ENCODE results near the gene NAA35.
"Not testable (repeated sequence)": the region's sequence is repeated elsewhere in the genome, so short reads cannot be mapped to it uniquely, and the experiment has no call there.

NAA35 gene

DNA sequence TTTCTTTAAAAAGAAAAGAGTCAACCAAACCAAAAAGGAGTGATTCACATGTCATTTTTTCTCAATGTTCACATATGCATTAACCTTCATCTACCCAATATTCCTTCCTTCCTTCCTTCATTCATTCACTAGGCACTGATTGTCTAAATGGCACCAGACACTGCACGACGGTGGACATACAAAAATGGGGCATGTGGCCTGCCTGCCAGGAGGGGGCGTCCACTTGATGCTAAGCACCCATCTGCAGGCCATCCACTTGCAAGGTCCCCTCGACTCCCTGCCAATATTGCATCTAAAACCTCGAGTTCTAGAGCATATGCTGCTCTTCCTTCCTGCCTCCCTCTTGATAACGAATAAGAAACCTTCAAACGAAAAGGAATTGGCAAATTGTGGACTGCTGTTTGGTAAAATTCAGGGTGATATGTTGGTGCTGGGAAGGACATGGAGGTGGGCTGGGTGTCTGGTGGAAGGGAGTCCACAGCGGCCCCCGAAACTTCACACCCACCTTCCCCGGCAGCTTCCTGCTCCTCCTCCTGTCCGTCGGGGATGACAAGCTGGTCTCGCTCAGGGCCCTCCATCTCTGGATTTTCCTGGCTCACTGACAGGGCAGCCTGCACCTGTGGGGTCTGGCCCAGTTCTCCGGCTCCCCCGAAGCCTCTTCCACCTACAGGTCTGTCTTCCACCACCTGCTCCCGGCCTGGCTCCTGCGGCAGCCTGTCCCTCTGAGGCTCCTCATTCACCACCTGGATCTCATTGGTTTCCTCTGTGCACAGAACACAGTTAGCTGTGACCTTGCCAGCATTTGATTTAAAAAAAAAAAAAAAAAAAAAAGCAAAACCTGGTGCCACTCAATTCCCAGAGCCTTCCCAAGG, 94.2 kb downstream of the NAA35 start:
- DNase-seq = peak; percentile 11 to 66 (median 44)

DNA sequence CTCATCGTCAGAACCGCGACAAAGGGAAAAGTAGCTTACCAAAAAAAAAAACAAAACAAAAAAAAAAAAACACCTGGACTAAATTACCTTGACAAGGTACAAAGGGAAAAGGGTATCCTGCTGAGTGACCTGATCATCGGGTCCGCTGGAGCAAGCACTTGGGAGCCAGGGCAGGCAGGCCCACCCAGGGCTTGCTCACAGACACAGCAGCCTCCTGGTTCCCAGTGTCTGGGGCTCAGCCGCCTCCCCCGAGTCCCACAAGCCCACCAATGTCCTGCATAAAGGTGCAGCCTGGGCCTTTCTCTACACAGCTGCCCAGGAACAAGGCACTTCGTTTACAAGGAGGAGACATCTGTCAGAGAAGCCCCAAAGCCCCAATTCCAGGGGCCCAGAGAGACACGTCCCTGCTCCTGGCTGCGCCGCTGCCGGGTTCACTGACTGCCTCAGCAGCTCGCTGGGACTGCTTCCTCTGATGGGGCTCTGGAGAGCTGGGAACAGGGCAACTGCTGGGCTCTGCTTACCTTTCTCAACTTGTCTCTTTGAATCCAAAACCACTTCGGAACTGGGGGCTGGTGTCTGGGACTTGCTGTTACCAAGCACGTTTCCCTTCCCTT, 95.0 kb downstream of the NAA35 start:
- DNase-seq = no peak

DNA sequence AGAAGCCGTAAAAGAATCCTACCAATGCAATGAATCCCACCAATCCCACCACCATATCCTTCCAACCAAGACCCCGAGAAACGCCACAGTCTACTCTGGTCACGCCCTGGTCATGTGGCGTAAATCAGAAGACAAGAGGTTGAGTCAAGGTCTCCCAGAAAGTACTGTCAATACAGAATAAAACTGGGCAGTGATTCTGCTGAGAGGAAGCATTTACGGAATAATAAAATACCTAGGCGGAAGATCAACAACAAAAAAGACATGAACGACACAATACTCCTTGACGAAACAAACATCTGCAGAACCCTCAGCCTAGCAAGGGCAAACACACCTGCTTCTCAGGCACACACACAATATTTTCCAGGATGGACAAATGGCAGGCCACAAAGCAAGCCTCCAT, 95.6 kb downstream of the NAA35 start:
- no peak for DNase-seq

DNA sequence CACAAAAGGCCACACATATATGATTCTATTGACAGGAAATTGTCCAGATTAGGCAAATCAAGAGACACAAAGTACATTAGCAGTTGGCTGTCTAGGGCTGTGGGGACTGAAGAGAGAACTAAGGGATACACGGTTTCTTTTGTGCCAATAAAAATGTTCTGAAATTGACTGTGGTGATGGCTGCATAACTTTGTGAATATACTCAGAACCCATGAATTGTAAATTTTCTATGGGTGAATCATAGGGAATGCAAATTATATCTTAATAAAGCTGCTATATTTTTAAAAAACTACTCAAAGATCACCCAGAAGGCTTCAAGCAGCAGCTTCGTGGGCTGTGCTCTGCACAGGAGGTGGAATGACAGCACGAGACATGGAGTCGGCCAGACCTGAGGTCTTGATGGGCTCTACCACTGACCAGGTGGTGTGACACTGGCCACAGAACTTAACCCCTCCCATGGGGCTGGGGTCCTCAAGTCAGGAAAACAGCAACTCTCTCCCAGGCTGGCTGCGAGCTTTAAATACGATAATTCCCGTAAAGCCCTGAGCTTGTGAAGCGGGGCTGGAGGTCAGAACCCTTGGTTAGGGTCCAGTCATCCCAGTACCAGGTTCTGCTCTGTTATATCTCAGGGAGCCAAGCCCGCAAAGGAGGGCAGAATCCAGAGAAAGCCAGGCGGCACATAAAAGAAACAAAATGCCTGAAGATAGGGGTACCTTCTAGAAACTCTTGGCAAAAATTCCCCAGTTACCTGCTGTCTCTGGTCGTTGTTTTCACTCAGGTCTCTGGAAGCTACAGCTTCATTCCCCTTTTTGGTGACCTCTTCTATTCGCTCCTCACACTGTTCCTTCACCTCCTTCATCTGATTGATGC, 99.3 kb downstream of the NAA35 start:
- no peak for DNase-seq

DNA sequence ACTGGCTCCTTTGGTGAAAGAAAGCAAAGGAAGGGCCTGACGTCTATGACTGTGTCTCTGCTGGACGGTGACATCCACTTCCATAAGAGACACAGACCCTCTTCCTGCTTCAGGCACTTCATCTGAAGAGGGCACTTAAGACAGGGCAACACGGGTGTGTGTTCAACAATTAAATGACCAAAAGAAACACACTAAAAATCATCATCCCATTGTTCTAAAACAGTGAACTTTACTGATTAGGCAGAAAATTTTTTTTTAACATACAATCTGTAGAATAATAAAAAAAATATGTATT, 99.9 kb downstream of the NAA35 start:
- DNase-seq = no peak

DNA sequence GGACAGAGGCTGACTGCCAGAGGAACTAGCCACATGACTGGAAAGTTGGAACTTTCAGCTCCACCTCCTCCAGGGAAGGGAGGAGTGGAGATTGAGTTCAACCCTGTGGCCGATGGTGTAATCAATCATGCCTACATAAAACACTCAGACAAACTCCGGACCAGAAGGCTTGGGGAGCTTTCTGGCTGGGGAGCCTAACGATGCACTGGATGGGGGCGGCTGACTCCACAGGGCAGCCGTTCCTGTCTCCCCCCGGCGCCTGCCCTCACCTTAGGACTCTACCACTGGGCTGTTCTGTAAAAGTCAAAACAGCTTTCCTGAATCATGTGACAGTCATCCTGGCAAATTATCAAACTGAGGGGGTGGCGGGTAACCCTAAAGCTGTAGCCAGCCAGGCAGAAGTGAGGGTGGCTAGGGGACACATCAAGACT, 100.4 kb downstream of the NAA35 start:
- DNase-seq = no peak

DNA sequence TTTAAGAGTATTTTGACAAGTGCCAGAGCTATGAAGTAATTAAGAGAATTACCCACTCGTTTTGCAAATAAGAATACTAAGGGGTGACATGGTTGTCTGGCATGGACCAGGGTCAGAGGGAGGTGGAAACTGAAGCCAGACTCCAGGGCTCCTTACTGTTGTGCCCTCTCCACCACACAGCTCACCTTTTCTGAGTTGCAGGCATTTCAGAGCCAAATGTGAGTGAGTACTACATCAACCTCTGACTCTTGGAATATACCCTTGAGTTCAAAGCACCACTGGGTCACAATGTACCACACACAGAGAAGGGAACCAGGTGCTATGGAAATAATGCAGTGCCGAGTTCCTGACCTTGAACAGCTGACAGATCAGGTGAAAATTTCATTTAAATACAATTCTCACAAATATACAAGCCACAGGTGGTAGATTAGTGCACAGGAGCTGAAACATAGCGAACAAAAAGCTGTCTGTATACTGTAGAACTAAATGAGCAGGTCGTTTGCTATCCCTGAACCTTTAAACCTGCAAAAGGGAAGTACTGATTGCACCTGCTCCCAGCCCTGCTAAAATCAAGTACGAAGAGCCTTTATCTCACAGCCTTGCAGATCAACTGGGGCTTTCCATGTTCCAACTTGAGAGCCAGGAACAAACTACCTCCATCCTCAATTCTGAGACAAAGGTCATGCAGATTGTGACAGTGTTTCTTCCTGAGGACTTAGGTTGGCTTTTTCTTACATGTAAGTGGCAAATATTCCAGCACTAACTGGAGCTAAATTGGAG, 101.4 kb downstream of the NAA35 start:
- no peak for DNase-seq

DNA sequence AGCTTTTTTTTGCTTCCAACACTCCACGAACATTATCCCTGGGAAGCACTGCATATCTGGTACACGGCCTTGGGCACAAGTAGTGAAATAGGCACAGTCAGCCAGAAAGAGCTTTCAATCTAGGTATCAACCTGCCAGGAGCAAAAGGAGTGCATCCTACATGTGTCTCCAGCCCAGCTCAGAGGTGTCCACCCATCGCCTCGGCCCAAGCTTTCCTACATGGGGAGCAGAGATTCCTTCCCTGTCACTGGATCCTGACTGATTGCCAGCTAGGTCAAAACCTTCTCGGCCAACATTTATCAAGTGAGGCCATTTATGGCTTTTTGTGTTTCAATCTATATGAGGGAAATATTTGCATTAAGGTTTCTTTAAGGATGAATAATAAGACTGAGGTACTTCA, 102.6 kb downstream of the NAA35 start:
- DNase-seq = no peak

DNA sequence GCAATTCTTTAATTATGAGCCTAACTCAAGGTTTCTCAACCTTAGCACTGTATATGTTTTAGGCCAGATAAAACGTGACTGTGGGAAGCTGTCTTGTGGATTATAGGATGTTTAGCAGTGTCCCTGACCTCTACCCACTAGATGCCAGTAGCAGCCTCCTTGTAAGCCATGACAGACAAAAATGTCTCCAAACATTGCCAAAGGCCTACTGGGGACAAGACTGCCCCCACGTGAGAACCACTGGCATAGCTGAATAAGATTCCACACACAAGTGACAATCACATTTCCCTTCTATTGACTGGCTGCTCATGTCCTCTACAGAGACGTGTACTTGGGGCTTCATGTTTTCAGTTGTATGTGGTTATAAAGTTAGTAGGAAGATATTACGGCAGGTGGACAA, 103.1 kb downstream of the NAA35 start:
- peak in 1 of 4 experiments; percentile 14 for DNase-seq

DNA sequence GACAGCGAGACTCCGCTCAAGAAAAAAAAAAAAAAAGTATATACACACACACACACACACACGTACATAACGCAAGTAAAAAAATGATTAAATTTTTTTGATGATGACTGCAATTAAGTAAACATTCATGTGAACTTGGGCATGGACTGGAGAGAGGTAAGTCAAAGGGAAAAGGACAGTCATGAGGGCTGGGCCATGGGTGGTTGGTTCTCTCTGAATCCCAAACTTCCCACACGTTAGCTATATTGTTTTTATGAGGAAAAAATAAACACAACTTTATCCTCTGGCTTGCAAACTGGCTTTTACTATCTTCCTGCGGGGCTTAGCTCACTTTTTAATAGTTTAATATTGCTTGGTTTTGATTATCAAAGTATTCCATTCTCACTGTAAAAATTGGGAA, 104.7 kb downstream of the NAA35 start:
- DNase-seq = no peak

DNA sequence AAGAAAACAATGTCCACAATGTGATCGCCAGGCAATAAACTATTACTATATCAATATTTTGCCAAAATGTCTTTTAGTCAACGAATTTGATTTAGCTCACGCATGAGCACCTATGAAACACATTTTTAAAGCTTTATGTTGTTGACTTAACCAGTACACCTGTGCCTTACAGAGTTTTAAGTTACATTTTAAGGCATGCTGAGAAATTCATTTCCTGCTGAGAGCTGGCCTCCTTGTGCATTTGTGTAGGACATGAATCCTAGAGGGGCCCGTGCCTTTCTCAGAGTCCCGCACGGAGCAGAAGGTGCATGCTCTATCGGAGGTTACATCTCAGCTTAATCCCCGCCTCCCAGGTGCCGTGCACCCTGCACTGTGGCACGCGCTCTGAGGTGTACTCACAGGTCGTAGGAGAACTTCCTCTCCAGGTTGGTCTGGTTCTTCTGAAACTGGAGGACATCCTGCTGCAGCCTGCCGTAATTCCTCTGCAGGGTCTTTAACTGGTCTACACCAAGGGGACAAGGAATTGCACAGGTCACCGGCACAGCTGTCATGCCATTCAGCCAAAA, 105.2 kb downstream of the NAA35 start:
- DNase-seq = no peak

DNA sequence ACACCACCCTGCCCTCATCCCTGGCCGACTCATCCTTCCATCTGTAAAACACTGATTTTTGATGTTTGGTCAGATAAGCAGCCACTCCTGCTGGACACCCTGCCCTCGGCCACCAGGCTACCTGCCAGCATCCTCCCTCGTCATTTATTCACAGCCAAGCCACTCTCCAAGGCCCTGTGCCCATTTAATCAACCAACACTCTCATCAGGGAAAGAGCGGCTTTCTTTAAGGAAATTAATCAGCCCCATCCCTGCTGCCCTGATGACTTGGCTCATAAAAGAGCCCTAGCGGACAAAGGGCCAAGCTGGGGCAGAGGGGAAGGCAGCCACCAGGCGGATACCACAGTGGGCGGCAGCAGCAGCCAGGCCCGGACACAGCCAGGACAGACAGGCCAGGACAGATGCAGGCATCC, 106.0 kb downstream of the NAA35 start:
- no peak for DNase-seq

DNA sequence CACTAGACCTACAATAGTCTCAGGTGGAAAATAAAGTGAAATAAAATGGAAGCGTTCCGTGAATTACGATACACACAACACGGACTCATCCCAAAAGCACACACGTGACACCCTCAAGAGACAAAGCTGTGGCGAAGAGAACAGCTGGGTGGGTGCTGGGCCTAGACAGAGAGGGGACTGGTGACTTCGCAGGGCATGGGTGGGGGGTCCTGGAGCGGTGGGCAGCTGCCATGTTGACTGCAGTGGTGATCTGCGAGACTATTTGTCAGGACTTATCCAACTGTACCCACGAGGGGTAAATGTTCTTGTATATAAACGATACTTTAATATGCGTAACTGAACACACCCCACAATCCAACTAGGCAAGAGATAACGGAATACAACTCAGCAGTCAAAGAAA, 106.4 kb downstream of the NAA35 start:
- DNase-seq = no peak

DNA sequence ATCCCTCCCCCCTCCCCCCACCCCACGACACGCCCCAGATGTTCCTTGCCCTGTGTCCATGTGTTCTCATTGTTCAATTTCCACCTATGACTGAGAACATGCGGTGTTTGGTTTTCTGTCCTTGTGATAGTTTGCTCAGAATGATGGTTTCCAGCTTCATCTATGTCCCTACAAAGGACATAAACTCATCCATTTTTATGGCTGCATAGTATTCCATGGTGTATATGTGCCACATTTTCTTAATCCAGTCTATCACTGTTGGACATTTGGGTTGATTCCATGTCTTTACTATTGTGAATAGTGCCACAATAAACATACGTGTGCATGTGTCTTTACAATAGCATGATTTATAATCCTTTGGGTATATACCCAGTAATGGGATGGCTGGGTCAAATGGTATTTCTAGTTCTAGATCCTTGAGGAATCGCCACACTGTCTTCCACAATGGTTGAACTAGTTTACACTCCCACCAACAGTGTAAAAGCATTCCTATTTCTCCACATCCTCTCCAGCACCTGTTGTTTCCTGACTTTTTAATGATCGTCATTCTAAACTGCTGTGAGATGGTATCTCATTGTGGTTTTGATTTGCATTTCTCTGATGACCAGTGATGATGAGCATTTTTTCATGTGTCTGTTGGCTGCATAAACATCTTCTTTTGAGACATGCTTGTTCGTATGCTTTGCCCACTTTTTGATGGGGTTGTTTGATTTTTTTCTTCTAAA, 107.2 kb downstream of the NAA35 start:
- not testable (repeated sequence) for DNase-seq

DNA sequence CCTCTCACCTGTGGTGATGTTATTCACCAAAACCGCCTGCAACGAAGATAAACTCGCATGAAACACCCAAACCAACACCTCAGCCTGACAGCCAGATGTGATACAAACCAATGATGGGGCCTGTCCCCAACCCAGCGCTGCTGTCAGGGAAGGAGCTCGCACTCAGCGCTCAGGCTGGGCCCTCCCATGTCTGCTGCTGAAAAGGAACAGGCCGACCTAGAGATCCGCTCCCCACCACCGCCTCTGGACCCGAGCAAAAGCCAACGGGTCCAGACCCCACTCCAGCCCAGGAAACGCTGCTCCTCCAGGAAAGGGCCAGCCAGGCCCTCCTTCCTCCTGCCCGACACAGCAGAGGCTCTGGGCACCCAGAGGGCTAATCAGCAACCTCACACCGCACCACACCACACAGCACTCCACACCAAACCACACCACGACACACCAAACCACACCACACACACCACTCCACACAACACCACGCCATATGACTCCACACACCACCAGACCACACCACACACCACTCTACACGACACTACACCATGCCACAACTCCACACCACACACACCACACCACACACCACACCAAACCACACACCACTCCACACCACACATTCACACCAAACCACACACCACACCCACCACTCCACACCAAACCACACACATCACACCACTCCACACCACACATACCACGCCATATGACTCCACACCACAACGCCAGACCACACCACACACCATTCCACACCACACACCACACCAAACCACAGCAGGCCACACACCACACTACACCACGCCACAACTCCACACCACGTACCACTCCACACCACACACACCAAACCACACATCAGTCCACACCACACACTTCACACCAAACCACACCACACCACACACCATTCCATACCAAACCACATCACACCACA, 111.9 kb downstream of the NAA35 start:
- no peak for DNase-seq

DNA sequence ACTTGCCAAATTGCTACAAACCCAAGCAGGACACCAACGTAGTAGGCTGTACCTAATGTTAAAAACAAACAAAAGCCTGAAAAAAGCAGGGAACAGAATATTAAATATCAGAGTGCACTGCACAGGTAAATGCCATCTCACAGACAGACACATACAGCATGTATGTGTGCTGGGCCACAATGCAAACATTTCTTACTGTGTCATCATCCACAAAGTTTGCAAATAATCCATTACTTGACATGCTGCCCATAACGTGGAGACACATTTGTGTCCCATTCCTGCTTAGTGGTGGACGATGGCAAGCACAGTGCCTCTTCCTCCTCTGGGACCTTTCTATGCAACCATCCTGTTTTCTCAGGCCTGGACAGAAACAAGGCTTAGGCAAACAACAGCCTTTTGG, 113.7 kb downstream of the NAA35 start:
- no peak for DNase-seq

DNA sequence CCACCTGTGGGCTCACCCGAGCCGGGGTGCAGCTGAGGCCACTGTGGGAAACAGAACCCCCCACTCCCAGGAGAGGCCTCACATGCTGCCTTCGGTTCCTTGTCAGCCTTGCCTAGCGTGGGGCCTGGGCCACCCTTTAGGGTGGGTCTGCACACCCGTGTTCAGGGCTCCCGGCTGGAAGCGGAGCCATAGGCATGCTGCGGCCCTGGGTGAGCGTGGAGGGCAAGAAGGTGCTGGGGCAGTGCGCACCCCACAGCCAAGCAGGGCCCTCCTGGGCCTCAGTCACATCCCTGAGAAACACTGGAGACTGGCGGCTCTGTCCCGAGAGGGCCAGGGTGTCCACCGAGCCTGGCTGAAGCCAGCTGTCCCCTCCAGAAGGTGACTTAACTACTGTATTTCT, 116.5 kb downstream of the NAA35 start:
- DNase-seq = no peak

DNA sequence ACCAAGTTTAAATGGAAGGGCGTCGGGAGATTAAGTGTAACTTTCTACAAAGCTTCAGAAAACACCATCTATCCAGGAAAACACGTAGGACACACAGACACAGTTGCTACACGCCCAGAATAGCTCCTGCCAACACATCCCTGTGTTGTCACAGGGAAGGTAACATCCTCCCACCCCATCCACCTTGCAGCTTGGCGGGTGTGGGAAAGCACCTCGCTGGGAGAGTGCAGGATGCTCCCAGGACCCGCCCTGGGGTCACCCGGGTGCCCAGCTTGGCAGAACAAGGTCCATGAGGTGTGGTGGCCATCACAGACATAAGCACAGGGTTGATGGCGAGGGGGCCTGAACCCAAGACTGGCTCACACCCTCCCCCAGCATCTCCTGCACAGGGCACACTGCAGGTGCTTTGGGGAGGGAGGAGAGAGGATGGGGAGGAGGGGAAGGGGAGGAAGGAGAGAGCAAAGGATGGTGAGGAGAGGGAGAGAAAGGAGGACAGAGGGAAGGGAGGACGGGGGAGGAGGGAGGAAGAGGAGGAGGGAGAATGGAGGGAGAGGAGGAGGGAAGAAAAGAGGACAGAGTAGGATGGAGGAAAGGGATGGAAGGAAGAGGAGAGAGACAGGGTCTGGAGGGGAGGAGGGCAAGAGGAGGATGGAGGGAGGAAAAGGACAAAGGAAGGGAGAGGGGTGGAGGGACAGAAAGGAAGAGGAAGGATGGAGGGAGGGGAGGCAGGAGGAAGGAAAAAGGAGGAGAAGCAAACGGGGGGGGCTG, 121.2 kb downstream of the NAA35 start:
- DNase-seq = no peak

DNA sequence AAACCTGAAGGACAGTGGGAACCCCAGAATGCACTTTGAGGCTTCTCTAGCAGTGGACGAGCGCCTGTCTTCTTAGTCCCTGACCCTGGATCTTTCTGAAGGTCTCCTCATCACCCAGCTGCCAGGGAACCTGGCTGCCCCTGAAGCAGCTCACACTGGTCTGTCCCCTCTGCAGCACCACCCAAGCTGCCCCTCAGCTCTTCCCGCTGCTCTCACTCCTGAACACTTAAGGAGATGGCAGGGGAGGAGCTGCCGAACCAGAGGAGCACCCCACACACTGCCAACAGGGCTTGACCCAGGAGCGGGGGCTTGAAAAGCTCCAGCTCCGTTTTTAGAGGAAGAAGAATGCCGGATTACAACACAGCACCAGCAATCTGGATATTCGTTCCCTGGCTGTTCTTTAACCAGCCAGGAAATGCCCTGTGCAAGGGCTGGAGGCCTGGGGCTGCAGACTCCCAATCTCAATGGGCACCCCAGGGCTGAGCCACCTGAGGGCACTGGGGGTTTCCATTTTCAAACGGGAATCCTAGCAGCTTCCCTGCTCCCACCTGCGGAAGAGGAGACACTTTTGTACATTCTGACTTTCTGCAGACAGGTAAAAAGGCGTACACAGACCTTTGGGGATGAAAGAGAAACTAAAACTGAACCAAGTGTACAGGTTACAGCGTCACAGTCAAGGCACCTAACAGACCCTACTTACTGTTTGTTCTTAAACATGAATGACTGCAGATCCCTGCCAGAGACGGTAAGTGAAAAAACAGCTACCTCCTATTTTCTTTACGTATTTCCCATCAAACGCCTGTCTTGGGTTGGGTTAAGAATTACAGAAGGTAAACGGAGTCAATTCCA, 122.1 kb downstream of the NAA35 start:
- DNase-seq = peak; percentile 24 to 53 (median 49)

Data from suppressor macrophage (primary cell).